Measurements from ENCODE around the gene PDE11A. TPM values are rescaled to one million over a fixed set of nuclear protein-coding genes. Genes with fewer than 3 reads are reported as not detected.

The PDE11A gene
- total and polyA plus RNA-seq, 9 donors, result 0.15 to 2.0 (median 0.42) TPM; not detected in 1

DNA sequence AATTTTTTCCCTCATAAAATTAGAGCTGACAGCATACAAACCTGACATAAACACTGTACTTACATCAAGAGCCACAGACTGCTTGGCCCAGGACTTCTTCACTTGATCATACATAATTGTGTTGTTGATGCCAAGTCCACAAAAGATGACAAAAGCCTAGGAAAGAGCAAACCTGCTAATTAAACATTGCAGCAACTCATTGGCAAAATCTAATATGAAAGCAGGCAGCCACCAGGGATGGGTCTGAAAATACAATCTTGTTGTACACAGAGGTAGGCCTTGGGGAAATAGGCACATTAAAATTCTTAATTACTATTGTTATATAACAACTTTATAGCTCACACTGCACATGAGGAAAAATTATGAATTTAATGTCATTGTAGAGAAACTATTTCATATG is 255.8 kb downstream of the PDE11A start:
- intact Hi-C loops (cut with DNase I), result no loop called here
- Histone ChIP-seq H3K4me1 (ENCODE audit: insufficient read depth) (no peaks in the 10 kb centered on the region), H3K9me3 (no peaks in the 10 kb centered on the region), H3K36me3 (no peaks in the 10 kb centered on the region), H3K27me3 (no peaks in the 10 kb centered on the region), H3K27ac (no peak overlapping the region), H3K4me3 (no peak overlapping the region)
- no peak for DNase-seq
- TF ChIP-seq EP300 (IDR thresholded peaks at IDR 0.05) (no peak), CTCF (IDR thresholded peaks at IDR 0.05) (no peak)

DNA sequence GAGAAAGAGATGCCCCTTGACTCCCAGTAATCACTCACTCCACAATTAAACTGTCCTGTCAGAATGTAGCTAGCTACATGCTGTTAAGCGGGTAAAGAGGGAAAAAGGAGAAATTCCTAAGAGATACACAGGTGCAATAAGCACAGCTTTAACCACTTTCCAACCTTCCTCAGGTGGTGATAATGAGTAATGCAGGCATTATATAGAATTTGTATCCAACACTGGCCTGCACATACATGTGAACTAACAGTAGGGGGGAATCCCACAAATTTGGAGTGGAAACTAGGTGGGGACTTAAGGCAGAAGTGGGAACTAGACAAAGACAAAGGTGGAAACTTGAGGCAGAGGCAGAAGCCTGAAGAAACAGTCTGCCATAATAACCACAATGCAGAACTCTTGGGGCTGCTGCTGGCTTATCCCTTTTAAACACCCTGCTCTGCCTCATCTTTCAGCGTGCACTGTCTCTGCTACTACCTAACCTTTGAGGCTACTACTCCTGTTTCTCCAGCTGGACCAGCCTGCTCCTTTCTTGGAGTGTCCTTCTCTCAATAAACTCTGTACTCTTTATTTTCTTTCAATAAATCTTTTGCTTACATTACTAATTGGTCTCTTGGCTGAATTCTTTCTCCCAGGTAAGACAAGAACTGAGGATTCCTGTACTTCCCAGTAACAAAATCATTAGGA is 259.7 kb downstream of the PDE11A start:
- DNase-seq, result no peak
- 73 to 85% (median 83%) methylated on average over 2 of the region's 2 CpGs for WGBS, 3 donors
- Histone ChIP-seq H3K4me3 (no peak overlapping the region), H3K4me1 (ENCODE audit: insufficient read depth) (no peaks in the 10 kb centered on the region), H3K9me3 (no peaks in the 10 kb centered on the region), H3K27me3 (no peaks in the 10 kb centered on the region), H3K27ac (no peak overlapping the region), H3K36me3 (no peaks in the 10 kb centered on the region)
- intact Hi-C loops (cut with DNase I), result no loop called here
- TF ChIP-seq POLR2A (IDR thresholded peaks at IDR 0.05) (no peak), CTCF (IDR thresholded peaks at IDR 0.05) (no peak), EP300 (IDR thresholded peaks at IDR 0.05) (no peak)

DNA sequence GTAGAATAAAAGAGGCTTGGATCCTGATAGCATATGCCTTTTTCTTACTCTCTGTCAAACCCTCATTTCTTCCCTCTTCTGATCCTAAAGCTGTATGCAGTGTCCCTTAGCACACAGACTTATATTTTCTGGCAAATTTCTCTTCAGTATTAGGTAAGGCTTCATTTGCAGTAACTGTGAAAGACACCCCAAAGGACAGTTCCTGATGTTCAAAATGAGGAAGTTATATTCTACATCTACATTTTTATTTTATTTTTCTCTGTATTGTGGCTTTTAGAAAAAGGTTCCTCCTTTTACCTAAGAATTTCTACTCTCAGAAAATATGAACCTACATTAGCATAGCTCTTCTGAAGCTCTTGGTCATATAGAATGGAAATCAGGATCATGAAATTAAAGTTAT is 261.7 kb downstream of the PDE11A start:
- no peak for TF ChIP-seq EP300 (IDR thresholded peaks at IDR 0.05)
- no peak for TF ChIP-seq CTCF (IDR thresholded peaks at IDR 0.05)
- TF ChIP-seq POLR2A (IDR thresholded peaks at IDR 0.05), result no peak
- Histone ChIP-seq H3K9me3 (no peaks in the 10 kb centered on the region), H3K27me3 (no peaks in the 10 kb centered on the region), H3K4me1 (ENCODE audit: insufficient read depth) (no peaks in the 10 kb centered on the region), H3K4me3 (no peak overlapping the region), H3K27ac (no peak overlapping the region), H3K36me3 (no peaks in the 10 kb centered on the region)
- intact Hi-C loops (cut with DNase I), result no loop called here
- DNase-seq, result no peak

- 60 to 66% (median 65%) methylated on average over 1 of the region's 1 CpG for WGBS, 3 donors
- Histone ChIP-seq H3K9me3 (no peaks in the 10 kb centered on the region), H3K36me3 (no peaks in the 10 kb centered on the region), H3K4me1 (ENCODE audit: insufficient read depth) (no peaks in the 10 kb centered on the region), H3K27me3 (no peaks in the 10 kb centered on the region), H3K27ac (no peak overlapping the region), H3K4me3 (no peak overlapping the region)
- intact Hi-C loops (cut with DNase I), result no loop called here
- no peak for TF ChIP-seq POLR2A (IDR thresholded peaks at IDR 0.05)
- TF ChIP-seq CTCF (IDR thresholded peaks at IDR 0.05), result no peak
- TF ChIP-seq EP300 (IDR thresholded peaks at IDR 0.05), result no peak
- DNase-seq, result no peak
Measured at GRCh38 chr2:177808984-177809809, 263.4 kb downstream of the PDE11A start.
